ENCODE data around the gene SSH2. TPM values are rescaled to one million over a fixed set of nuclear protein-coding genes. Genes with fewer than 3 reads are reported as not detected.

Gene SSH2
- total and polyA plus RNA-seq, 9 of the 15 experiments (the other 6 are each of a cell fraction or from before 2014, with no cell fraction given): 3.9 to 16.1 (median 10.2) TPM

- no peaks in the 10 kb centered on the region for H3K9me1 ChIP-seq (ENCODE audit: control insufficient read depth, insufficient read depth, low read length)
- intact Hi-C loops (cut with micrococcal nuclease) (no loop called here), in situ Hi-C loops (cut with MboI) (no loop called here)
- H3K4me3 ChIP-seq: no peak overlapping the region
- H3K36me3 ChIP-seq (ENCODE audit: control insufficient read depth, insufficient read depth, low read length): no peaks in the 10 kb centered on the region
- ChIA-PET POLR2A (interaction anchor here (0.6 kb wide), 1 partner anchor 65 kb away, joined by 3 read pairs; no protein-coding TSS in a partner anchor), CTCF (ENCODE audit: low intra/inter-chr PET ratio) (no interaction called here)
- no peaks in the 10 kb centered on the region for H3K27me3 ChIP-seq (ENCODE audit: control insufficient read depth in 2 of 2, insufficient read depth in 2 of 2, low read length in 2 of 2)
- no peaks in the 10 kb centered on the region for H3K9me3 ChIP-seq (replicated peaks; ENCODE audit: control insufficient read depth, insufficient read depth, low read depth, low read length)
- H3K9ac ChIP-seq (ENCODE audit: insufficient read depth in 1 of 2, low read depth in 2 of 2, low read length in 2 of 2): no peak overlapping the region
- H3K27ac ChIP-seq (ENCODE audit: extremely low read depth, low read depth, low read length): no peak overlapping the region
- ATAC-seq (0 out of 3 replicates have a peak, but pooled peaks have one; percentile 27), FAIRE-seq (peak; percentile 57), DNase-seq (ENCODE audit: extremely low read depth in 1 of 4, low spot score in 3 of 4) (peak; percentile 19 to 57 (median 36))
- no peak overlapping the region for H3K4me2 ChIP-seq (ENCODE audit: insufficient read depth, low read length)
- no peak overlapping the region for H2AFZ ChIP-seq (ENCODE audit: low read depth, low read length)
- 0% methylated on average over 1 of the region's 1 CpG for WGBS (ENCODE audit: insufficient coverage, low coverage, missing lambda C conversion rate)
- H4K20me1 ChIP-seq (replicated peaks; ENCODE audit: control insufficient read depth, insufficient read depth, low read length): peaks cover 4% of the 10 kb centered on the region; the same call in 1 of the 2 replicates
- H3K79me2 ChIP-seq (ENCODE audit: control insufficient read depth, insufficient read depth, low read length): no peaks in the 10 kb centered on the region
- peaks cover 0 to 10% of the 10 kb centered on the region in 2 experiments; a peak in 3 of 5 replicates for H3K4me1 ChIP-seq (replicated peaks in 1 of 2; ENCODE audit: control insufficient read depth in 2 of 2, insufficient read depth in 2 of 2, low read length in 2 of 2)
- no TSS peak for BruUV-seq (replicated peaks)
- TF ChIP-seq MAFG (tag; conservative IDR thresholded peaks at IDR 0.05) (no peak), ZFP36 (IDR thresholded peaks at IDR 0.05; ENCODE audit: low read depth, low read length, partially characterized antibody) (no peak), BCOR (IDR thresholded peaks at IDR 0.05) (no peak), HMGN3 (IDR thresholded peaks at IDR 0.05; ENCODE audit: borderline replicate concordance, extremely low read depth, insufficient read length, low read depth, low read length) (no peak), NR1H2 (CRISPR knock-in tag; IDR thresholded peaks at IDR 0.05) (no peak), ERF (CRISPR knock-in tag; IDR thresholded peaks at IDR 0.05) (no peak), CSDE1 (IDR thresholded peaks at IDR 0.05) (no peak), ZNF133 (CRISPR knock-in tag; IDR thresholded peaks at IDR 0.05) (no peak), NELFE (IDR thresholded peaks at IDR 0.05; ENCODE audit: insufficient read depth, insufficient read length) (no peak), ZNF175 (CRISPR knock-in tag; IDR thresholded peaks at IDR 0.05; ENCODE audit: low read depth) (0 out of 2 replicates have a peak, but pooled peaks have one; percentile 67), ELF1 (tag; IDR thresholded peaks at IDR 0.05) (no peak), IRF1 (CRISPR knock-in tag; IDR thresholded peaks at IDR 0.05; ENCODE audit: borderline replicate concordance) (no peak), GABPB1 (CRISPR knock-in tag; IDR thresholded peaks at IDR 0.05) (no peak), BRF1 (IDR thresholded peaks at IDR 0.05; ENCODE audit: borderline replicate concordance, extremely low read depth, insufficient read length) (no peak), FOXJ3 (CRISPR knock-in tag; IDR thresholded peaks at IDR 0.05) (no peak), NR2C1 (IDR thresholded peaks at IDR 0.05) (no peak), NR2C1 (tag; IDR thresholded peaks at IDR 0.05) (peak; percentile 68), DEAF1 (CRISPR knock-in tag; IDR thresholded peaks at IDR 0.05) (no peak), E4F1 (CRISPR knock-in tag; IDR thresholded peaks at IDR 0.05; ENCODE audit: borderline replicate concordance) (no peak)
These were observed 55.0 kb downstream of the SSH2 start for GRCh38 chr17:29874931-29875596.
